ENCODE data around the gene PRKCH. TPM values are rescaled to one million over a fixed set of nuclear protein-coding genes. Genes with fewer than 3 reads are reported as not detected.

Gene PRKCH
- total RNA-seq, 3 donors from 2014 or later, result 27.0 to 41.3 (median 34.0) TPM

DNA sequence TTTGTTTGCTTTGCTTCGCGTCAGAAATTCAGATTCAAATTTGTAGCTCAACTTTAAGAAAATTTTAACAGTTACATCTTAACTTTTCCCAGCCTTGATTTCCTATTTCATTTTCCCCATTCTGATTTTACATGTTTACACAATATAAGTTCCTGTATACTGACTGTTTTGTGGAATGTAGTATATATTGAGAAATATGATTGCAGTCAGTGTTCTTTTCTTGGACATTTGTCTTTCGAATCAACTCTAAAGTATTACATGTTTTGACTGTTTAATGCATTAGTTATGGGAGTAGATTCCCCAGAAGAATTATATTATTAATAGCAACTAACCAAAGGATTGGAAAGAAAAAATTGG, 48.1 kb downstream of the PRKCH start:
- Histone ChIP-seq H3K27me3 (no peaks in the 10 kb centered on the region), H3K9me3 (peaks cover 7 to 11% of the 10 kb centered on the region in 2 donors), H3K4me3 (no peak overlapping the region), H3K36me3 (no peaks in the 10 kb centered on the region), H3K27ac (no peak overlapping the region), H3K4me1 (peaks cover 0 to 7% of the 10 kb centered on the region in 2 donors)
- intact Hi-C loops (cut with DNase I; ENCODE audit: low total_unique reads), result no loop called here
- no peak for TF ChIP-seq POLR2AphosphoS5 (IDR thresholded peaks at IDR 0.05)
- TF ChIP-seq, protein P1, sequence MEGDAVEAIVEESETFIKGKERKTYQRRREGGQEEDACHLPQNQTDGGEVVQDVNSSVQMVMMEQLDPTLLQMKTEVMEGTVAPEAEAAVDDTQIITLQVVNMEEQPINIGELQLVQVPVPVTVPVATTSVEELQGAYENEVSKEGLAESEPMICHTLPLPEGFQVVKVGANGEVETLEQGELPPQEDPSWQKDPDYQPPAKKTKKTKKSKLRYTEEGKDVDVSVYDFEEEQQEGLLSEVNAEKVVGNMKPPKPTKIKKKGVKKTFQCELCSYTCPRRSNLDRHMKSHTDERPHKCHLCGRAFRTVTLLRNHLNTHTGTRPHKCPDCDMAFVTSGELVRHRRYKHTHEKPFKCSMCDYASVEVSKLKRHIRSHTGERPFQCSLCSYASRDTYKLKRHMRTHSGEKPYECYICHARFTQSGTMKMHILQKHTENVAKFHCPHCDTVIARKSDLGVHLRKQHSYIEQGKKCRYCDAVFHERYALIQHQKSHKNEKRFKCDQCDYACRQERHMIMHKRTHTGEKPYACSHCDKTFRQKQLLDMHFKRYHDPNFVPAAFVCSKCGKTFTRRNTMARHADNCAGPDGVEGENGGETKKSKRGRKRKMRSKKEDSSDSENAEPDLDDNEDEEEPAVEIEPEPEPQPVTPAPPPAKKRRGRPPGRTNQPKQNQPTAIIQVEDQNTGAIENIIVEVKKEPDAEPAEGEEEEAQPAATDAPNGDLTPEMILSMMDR (IDR thresholded peaks at IDR 0.05), result no peak
- TF ChIP-seq POLR2A (IDR thresholded peaks at IDR 0.05), result no peak
- no peak for DNase-seq (ENCODE audit: low spot score in 2 of 2)

DNA sequence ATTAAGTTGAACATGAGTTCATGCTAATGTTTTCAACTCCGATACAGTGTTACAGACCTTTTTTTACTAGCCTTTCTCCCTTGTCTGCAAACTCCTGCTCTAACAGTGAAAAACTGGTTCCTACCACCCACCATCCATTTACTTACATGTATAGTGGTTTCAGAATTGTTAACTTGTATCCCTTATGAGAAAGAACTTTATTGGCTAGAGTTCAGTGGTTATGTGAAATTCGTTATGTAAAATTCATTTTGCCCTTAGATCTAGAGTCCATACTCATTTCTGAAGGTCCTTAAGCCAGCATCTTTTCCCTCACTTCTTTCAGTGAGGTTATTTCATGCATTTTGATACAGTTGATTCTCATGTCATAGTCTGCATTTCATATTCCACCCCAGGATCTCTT, 51.0 kb downstream of the PRKCH start:
- intact Hi-C loops (cut with DNase I; ENCODE audit: low total_unique reads), result no loop called here
- Histone ChIP-seq H3K36me3 (no peaks in the 10 kb centered on the region), H3K27ac (no peak overlapping the region), H3K4me3 (no peak overlapping the region), H3K9me3 (peaks cover 15 to 16% of the 10 kb centered on the region in 2 donors), H3K27me3 (no peaks in the 10 kb centered on the region), H3K4me1 (peaks cover 0 to 7% of the 10 kb centered on the region in 2 donors)
- TF ChIP-seq, protein P1 (IDR thresholded peaks at IDR 0.05), result no peak
- TF ChIP-seq POLR2AphosphoS5 (IDR thresholded peaks at IDR 0.05) (no peak), POLR2A (IDR thresholded peaks at IDR 0.05) (no peak)
- DNase-seq (ENCODE audit: low spot score in 2 of 2), result no peak

GRCh38 chr14:61372842-61373555, 51.6 kb downstream of the PRKCH start:
- Histone ChIP-seq H3K36me3 (no peaks in the 10 kb centered on the region), H3K9me3 (peaks cover 15 to 16% of the 10 kb centered on the region in 2 donors), H3K4me1 (peaks cover 0 to 5% of the 10 kb centered on the region in 2 donors), H3K4me3 (no peak overlapping the region), H3K27ac (no peak overlapping the region), H3K27me3 (no peaks in the 10 kb centered on the region)
- intact Hi-C loops (cut with DNase I; ENCODE audit: low total_unique reads), result no loop called here
- no peak for TF ChIP-seq POLR2AphosphoS5 (IDR thresholded peaks at IDR 0.05)
- TF ChIP-seq, protein P1 (IDR thresholded peaks at IDR 0.05), result no peak
- no peak for TF ChIP-seq POLR2A (IDR thresholded peaks at IDR 0.05)
- DNase-seq (ENCODE audit: low spot score in 2 of 2), result no peak

DNA sequence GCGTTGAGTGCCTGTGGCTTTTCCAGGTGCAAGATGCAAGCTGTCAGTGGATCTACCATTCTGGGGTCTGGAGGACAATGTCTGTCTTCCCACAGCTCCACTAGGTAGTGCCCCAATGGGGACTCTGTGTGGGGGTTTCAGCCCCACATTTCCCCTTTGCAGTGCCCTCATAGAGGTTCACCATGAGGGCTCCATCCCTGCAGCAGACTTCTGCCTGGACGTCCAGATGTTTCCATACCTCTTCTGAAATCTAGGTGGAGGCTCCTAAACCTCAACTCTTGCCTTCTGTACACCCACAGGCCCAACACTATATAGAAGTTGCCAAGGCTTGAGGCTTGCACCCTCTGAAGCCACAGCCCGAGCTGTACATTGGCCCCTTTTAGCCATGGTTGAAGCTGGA, 52.9 kb downstream of the PRKCH start:
- intact Hi-C loops (cut with DNase I; ENCODE audit: low total_unique reads), result no loop called here
- no peaks in the 10 kb centered on the region for H3K4me1 ChIP-seq
- H3K27ac ChIP-seq, result no peak overlapping the region
- TF ChIP-seq, protein P1 (IDR thresholded peaks at IDR 0.05), result no peak
- TF ChIP-seq POLR2A (IDR thresholded peaks at IDR 0.05), result no peak
- no peak for TF ChIP-seq POLR2AphosphoS5 (IDR thresholded peaks at IDR 0.05)
- no peak for DNase-seq (ENCODE audit: low spot score in 2 of 2)
- H3K36me3 ChIP-seq, result no peaks in the 10 kb centered on the region
- H3K9me3 ChIP-seq, result peaks cover 15 to 16% of the 10 kb centered on the region in 2 donors
- no peaks in the 10 kb centered on the region for H3K27me3 ChIP-seq
- no peak overlapping the region for H3K4me3 ChIP-seq

DNA sequence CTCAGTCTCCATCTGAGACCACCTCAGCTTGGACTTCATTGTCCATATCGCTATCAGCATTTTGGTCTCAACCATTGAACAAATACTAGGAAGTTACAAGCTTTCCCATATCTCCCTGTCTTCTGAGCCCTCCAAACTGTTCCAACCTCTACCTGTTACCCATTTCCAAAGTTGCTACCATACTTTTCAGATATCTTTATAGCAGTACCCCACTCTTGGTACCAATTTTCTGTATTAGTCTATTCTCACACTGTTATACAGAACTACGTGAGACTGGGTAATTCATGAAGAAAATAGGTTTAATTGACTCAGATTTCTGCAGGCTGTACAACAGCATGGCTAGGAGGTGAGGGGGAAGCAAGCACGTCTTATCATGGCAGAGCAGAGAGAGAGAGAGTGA, 53.8 kb downstream of the PRKCH start:
- intact Hi-C loops (cut with DNase I; ENCODE audit: low total_unique reads), result no loop called here
- H3K27ac ChIP-seq, result no peak overlapping the region
- no peak overlapping the region for H3K4me3 ChIP-seq
- H3K36me3 ChIP-seq, result no peaks in the 10 kb centered on the region
- no peaks in the 10 kb centered on the region for H3K4me1 ChIP-seq
- DNase-seq (ENCODE audit: low spot score in 2 of 2), result no peak
- TF ChIP-seq POLR2AphosphoS5 (IDR thresholded peaks at IDR 0.05), result no peak
- TF ChIP-seq, protein P1 (IDR thresholded peaks at IDR 0.05), result no peak
- no peak for TF ChIP-seq POLR2A (IDR thresholded peaks at IDR 0.05)
- H3K9me3 ChIP-seq, result peaks cover 15 to 16% of the 10 kb centered on the region in 2 donors
- H3K27me3 ChIP-seq, result no peaks in the 10 kb centered on the region

All from breast epithelium (tissue), 4 donors.